ENCODE data around the gene ROBO2.
"Not testable (repeated sequence)": the region's sequence is repeated elsewhere in the genome, so short reads cannot be mapped to it uniquely, and the experiment has no call there.

ROBO2 gene

DNA sequence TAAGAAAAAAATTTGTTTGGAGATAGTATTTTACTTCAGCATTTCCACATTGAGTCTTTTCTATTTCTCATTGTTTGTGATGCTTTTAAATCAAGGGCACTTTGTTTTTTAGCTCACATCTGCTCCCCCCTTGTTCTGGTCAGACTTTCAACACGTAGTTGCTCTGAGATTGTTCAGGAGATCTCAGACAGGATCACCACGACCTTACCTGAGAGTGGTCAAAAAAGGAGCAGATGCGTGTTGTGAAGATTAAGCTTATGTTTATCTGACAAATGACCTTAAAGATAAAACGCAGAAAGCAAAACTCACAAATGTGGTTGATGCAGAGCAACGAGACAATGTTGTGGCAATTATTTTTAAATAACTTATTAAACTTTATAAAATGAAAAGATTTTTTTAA is 298.3 kb downstream of the ROBO2 start:
- no peak for DNase-seq (ENCODE audit: low read depth)

DNA sequence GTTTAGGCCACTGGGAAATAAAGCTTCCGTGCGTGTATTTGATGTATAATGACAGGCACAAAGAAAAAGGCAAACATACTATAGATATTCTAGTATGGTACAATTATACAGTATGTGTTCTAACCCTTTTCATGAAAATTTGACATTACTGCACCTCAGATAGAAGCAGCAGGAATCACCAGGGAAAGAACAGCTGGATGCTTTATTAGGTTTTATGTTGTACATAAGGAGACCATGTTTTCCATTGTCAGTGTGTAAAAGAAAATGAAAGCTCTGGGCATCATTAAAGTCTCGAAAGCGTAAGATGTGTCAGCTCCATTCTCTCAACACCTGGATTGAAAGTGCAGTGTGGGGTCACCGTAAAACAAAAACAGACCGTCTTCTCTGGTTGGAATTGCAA is 302.1 kb downstream of the ROBO2 start:
- no peak for DNase-seq (ENCODE audit: low read depth)

DNA sequence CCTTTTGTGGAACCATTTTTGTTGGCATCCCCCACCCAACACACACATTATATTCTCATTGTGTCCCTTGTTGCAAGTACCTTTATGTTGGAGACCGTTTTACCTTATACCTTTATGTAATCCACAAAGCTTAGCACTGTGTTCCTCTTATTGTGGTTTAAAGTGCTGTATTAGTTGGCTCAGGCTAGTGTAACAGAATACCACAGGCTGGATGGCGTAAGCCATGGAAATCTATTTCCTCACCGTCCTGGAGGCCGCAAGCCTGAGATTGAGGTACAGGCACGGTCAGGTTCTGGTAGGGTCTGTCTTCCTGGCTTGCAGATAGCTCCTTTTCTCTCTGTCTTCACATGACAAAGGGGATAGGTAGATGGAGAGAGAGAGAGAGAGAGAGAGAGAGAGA is 302.8 kb downstream of the ROBO2 start:
- DNase-seq (ENCODE audit: low read depth), result no peak

DNA sequence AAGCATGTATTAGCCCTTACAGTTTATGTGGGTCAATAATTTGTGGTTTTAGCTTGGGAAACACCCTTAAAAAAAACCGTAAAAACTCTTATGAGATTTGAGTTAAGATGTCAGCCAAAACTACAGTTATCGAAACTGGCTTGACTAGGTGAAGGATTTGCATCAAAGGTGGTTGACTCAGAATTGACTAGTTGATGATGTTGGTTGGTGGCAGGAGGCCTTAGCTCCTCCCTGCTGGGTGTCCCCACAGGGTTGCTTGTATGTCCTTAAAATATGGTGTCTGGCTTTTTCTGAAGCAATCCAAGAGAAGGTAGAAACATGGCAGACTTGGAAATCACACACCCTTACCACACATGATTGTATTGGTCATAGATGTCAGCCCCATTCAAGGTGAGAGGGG is 305.1 kb downstream of the ROBO2 start:
- DNase-seq (ENCODE audit: low read depth), result no peak

DNA sequence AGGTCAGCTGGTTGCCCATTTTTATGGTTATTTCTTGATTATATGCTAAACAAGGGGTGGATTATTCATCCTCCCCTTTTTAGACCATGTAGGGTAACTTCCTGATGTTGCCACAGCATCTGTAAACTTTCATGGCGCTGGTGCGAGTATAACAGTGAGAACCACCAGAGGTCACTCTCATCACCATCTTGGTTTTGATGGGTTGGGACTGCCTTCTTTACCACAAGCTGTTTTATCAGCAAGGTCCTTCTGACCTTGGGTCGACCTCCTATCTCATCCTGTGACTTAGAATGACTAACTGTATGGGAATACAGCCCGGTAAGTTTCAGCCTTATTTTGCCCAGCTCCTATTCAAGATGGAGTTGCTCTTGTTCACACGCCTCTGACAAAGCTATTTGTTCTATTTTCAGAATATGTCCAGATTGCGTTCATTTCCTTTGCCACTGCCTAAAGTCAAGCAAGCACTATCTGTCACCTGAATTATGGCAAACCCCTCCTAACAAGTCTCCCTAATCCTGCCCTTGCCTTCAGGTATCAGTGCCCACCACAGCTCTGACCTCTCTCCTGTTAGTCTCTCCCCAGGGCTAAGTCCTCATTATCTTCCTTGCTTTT is 308.5 kb downstream of the ROBO2 start:
- DNase-seq (ENCODE audit: low read depth), result no peak

DNA sequence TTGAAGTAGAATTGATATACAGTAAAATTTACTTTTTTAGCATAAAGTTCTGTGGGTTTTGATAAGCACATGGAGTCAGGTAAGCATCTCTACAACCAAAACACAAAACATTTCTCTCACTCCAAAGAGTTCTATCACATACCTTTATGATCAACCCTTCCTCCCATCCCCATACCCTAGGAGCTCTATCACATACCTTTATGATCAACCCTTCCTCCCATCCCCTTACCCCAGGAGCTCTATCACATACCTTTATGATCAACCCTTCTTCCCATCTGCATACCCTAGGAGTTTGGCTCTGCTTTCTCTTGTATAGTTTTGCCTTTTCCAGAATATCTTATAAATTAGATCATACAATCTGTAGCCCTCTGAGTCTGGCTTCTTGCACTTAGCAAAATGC is 315.1 kb downstream of the ROBO2 start:
- no peak for DNase-seq (ENCODE audit: low read depth)

DNA sequence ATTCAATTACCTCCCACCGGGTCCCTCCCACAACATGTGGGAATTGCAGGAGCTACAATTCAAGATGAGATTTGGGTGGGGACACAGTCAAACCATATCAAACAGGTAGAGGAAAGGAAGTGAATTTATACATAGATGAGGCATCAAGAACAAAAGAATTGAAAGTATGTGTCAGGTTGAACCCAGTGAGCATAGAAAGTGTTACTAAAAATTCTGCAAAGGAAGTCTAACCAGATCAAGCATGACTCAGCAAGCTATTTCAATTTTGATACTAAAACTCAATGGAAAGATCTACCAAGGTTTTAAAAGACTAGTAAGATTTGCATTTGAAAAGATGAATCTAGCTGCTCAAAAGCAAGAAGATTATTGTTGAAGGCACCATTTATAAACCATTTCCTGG is 323.0 kb downstream of the ROBO2 start:
- no peak for DNase-seq (ENCODE audit: low read depth)

DNA sequence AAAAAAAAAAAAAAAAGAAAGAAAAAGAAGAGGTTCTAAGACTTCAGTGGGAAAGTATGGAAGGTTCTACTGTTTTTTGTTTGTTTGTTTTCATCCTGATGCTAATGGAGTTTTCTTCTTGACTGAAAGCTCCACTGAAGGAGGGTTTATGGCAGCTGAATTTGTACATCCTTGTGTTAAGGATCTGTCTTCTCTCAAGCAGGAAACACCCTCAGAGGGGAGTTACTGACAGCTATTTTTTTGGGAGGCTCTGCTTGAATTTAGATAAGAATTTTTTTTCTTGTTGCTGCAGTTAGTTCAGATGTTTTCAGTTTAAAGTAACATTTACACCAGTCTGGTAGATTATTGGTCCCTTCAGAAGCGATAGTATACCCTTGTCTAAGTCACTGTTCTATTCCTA is 325.3 kb downstream of the ROBO2 start:
- DNase-seq (ENCODE audit: low read depth), result no peak

DNA sequence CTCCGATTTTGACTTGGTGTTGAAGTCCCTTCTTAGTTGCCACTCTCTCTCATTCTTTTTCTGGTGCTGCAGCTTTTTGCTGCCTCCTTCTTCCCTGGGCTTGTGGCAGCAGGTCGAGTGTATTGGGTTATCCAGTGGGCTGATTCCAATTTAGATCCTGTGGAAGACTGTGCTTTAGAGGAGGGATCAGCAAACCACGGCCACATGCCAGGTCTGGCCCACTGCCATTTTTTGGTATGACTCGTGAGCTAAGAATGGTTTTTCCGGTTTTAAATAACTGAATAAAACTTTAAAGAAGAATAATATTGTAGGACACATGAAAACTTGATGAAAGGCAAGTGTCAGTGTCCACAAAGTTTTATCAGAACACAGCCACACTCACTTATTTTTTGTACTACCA is 330.5 kb downstream of the ROBO2 start:
- DNase-seq (ENCODE audit: low read depth), result peak; percentile 1

DNA sequence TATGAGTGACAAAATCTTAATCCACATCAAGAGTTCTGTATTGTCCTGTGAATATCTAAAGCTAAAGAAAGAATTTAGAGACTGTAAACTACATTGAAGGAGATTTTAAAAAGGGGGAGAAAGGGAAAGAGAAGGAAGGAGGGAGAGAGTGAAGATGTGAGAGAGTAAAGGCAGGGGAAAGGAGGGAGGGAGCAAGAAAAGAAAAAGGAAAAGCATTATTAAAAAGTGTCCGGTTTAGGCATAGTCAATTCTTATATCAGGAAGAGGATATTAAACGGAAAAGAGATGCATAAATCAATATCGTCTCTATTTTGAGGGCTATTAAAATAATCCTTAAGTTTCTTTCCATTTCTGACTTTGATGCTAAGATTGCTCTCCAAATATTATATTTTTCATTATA is 332.1 kb downstream of the ROBO2 start:
- DNase-seq (ENCODE audit: low read depth), result no peak

DNA sequence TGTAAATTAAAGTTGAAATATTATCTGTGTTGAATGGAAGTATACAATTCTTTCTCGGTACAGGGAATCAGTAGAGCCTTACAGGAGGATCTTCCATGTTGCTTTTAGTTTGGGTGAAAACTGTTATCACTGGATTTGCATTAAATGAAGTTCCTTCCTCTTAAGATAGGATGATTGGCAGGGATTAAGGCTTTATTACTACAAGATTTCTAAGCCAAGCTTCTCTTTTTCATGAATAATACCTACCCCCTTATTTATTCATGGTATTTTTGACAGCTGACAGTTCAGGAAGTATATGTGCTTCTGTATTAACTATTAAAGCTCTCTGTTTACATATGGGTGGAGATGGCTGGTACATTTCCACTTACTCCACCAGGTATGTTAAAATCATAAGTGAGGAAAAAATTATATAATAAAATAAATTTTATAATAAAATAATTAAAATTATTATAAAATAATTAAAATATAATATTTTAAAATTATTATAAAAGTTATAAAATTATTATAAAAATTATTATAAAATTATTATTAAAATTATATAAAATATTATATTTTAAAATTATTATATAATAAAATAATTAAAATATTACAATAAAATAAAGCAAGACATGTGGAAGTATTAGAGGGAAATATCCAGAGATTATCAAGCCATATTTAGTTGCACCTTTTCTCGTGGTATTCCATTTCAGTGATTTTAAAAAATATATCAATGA is 332.9 kb downstream of the ROBO2 start:
- DNase-seq (ENCODE audit: low read depth), result no peak

DNA sequence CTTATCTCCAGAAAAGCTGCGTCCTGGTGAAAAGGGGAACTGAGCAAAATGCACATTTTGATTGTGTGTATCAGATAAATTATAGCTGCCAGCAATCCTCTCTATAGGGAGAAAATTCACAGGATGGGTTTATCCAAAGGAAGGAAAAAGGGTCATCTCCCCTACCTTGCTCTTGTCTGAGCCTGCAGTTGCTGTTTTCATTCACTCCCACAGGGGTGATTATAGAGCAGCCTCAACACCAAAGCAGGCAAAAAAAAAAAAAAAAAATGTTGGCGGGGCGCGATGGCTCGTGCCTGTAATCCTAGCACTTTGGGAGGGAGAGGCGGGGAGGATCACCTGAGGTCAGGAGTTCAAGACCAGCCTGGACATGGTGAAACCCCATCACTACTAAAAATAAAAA is 333.7 kb downstream of the ROBO2 start:
- no peak for DNase-seq (ENCODE audit: low read depth)

DNA sequence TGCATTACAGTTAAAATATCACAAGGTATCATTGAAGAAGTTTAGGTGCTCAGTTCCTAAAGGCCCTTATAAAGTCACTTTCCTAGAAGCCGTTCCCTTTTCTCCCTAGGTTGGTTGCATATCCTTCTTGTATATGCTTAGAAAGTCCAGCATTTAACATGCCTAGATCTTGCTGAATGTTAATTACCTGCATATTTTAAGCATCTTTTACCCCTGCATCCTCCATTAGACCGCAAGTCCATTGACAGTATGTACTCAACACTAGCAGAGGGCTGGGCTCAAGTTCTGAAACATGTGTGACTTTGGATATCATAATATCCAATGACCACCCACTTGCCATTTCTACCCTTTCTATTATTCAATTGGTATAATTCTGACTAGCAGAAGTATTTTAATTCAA is 336.6 kb downstream of the ROBO2 start:
- DNase-seq (ENCODE audit: low read depth), result no peak

DNA sequence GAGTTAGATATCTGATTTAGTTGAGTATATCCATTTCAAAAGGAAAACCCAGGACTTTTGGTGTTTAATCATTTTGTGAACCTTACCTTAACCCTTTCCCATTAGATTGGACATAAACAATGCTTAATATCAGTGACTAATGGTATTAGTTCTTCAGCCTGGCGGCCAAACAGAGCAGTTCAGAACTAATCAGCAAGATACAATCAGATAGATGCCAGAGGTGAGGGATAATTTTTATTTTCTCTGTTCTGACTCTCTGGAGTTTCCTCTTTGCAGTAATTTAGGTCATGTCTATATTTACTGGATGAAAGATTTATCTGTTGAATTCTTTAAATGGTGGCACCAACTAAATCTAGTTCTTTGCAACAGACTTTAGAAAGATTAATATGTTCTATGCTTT is 337.8 kb downstream of the ROBO2 start:
- no peak for DNase-seq (ENCODE audit: low read depth)

DNA sequence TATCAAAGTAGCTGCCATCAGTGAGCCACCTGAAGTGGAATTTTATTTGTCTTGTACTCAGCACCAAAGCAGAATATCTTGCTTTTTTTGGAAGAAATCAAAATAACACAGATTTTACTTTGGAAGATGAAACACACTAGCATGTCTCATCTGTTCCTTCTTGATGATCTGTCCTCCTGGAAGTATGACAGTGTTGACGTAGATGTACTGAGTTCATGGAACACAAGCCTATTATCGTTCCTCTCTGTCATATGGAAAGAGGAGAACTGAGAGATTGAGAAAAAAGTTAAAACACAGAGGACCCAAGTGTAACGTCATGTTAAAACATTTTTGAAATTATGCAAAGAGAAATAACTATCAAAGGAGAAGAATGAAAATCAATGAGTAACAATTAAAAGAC is 340.2 kb downstream of the ROBO2 start:
- no peak for DNase-seq (ENCODE audit: low read depth)

DNA sequence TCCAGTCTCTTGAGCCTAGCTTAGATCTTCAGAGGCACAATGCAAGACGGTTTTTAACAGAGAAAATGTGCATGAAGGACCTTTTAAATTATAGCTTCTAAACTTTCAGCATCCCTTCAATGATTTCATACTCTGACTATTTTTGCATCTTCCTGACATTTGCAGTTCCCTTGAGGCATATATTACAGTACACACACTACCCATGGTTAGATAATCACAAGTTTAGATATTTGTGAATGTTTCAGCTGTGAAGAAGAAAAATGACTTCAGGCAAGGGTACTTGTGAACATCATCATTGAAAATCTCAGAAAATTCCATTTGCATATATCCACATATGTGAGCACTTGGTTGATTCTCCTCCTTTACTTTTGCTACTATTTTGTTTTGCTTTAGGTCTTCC is 341.5 kb downstream of the ROBO2 start:
- DNase-seq (ENCODE audit: low read depth), result no peak

DNA sequence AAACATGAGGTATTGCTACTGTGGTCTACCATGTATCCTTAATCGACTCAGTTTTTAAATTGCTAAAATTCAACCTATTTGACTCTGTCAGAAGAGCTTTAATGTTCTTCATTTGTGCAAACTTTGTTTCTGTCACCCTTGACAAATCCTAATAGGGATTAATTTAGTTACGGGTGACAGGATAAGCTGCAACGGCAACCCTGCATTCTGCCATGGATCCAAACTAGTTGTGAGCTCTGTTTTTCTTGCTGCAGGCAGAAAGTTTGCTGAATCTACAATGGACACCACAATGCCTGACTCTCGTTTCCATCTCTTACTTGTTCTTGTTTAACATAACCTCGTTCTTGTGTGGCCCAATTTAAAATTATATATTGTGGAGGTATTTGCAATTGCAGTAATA is 352.3 kb downstream of the ROBO2 start:
- no peak for DNase-seq (ENCODE audit: low read depth)

DNA sequence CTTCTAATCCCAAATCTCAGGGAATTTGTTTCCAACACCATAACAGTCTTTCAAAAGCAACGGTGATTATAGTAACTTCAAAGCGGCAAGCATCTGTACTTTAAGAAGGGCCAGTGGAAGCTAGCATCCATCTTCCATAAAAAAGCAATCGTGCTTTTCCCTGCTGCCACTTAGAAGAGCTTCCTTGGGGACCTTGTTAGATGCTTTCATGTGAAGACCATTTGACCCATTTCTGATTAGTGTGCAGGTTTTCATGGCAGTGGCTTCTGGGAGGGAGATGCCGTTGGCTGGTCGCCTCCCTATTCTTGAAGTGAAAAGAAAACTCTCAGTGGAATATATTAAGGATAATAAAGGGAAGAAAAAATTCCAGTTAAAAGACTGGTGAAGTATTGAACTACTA is 354.1 kb downstream of the ROBO2 start:
- DNase-seq (ENCODE audit: low read depth), result no peak

DNA sequence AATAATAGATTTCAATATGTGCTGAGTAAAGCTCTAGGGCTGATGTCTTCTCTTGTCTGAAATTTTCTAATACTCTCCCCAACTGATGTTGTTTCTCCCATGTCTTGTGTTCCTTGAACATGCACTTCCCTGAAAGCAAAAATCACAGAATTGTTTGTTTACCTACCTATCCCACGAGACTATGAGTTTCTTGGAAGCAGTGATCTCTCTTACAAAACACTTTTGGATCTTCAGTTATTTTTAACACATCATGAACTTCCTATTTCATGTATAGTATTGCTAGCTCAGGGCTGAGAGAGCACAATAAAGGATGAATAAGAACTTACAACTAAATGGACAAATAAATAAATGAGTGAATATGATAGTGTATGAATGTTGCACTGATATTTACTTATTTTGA is 365.0 kb downstream of the ROBO2 start:
- no peak for DNase-seq (ENCODE audit: low read depth)

DNA sequence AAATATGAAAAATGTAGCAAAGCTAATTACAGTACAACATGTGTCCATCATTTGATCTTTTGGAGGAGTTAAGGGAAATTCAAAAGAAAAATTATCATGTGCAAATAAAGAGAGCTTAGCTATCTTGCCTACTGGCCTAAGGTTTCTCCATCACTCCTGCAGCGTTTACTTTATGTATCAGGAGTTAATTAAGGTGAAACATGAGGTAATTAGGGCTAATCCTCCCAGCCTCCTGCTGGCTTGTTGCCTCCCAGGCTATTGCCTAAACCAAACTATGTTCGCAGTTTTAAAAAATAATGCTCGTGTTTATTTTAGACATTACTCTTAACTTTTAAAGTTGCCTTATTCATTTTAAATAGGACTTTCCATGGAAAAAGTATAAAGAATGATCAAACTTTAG is 367.5 kb downstream of the ROBO2 start:
- DNase-seq (ENCODE audit: low read depth), result no peak

DNA sequence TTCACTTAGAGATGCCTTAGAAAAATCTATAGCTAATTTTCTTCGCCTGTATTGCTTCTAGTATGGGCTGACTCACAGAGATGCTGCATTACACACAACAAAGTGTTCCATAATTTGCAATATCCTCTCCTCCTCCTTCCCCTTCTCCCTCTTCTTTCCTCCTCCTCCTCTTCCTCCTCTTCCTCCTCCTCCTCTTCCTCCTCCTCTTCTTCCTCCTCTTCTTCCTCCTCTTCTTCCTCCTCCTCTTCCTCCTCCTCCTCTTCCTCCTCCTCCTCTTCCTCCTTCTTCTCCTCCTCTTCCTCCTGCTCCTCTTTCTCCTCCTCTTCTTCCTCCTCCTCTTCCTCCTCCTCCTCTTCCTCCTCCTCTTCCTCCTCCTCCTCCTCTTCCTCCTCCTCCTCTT is 370.4 kb downstream of the ROBO2 start:
- not testable (repeated sequence) for DNase-seq (ENCODE audit: low read depth)

DNA sequence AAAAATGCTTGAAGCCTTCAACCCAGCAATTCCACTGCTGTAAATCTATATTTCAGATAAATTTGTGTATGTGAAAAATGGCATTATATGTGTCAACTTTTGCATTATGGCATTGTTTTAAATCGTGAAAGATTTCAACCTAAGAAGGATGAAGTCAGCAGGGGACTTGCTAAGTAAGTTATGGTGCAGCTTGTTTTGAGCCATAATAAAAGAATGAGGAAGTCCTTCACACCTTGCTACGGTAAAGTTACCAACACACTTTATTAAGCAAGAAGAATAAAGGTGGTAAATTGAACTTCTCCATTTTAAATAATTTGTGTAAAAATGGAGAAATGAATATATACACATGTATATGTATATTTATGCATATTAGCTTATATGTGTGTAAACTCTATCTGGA is 371.4 kb downstream of the ROBO2 start:
- DNase-seq (ENCODE audit: low read depth), result no peak

DNA sequence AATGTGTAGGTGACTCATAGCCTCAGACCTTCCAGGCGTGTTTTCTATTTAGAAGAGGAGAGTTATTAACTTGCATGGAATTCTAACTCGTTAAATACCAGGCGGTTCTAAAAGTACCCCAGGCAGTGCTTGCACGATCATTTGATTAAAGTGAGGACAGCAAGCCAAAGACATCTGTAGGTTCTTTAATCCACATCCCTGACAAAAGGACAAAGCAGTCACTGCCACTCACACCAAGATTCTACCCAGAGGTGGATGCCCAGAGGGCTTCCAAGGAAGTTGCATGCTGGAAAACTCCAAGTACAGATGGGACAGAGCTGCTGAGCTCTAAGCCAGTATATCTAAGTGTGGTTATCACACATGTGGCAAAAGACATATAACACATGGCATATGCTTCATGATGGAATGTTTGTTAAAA is 372.1 kb downstream of the ROBO2 start:
- DNase-seq (ENCODE audit: low read depth), result no peak

DNA sequence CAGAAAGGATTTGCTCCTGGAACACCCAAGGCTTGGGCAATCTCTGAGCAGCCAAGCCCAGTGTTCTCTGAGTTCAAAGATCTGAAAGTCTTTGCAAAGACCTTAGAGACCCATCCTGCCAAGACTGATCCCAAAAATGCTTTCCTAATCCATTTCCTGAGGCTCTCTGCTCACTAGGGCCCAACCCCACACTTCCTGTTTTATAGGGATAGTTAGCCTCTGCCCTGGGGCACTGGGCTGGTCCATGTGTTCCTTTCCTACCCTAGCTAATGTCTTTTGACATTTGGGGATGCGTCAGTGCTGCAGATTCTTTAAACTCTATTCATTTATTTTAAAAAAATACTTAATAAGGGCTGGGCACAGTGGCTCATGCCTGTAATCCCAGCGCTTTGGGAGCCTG is 372.7 kb downstream of the ROBO2 start:
- DNase-seq (ENCODE audit: low read depth), result no peak
